Mammary epithelial cell (primary cell): ENCODE results near the gene GBX1.

Source experiments
- EZH2 ChIP-seq: IDR thresholded peaks from 2 replicates; pipeline ENCODE4 v1.6.1; 2012; ENCODE audit warnings: low read length, inconsistent platforms, borderline replicate concordance
- TF ChIP-seq, protein P1 (sequence below), 2 donors: IDR thresholded peaks in 1 of 2; conservative IDR thresholded peaks in 1 of 2; 2 replicates each; pipeline ENCODE4 v1.5.1; 2011 to 2012; ENCODE audit warnings: inconsistent platforms in 2 of 2, low read length in 2 of 2, mild to moderate bottlenecking in 2 of 2, control low read depth in 1 of 2, low read depth in 1 of 2; ENCODE audit not compliant: insufficient read depth in 1 of 2; ENCODE audit errors: extremely low read depth in 1 of 2

DNA sequence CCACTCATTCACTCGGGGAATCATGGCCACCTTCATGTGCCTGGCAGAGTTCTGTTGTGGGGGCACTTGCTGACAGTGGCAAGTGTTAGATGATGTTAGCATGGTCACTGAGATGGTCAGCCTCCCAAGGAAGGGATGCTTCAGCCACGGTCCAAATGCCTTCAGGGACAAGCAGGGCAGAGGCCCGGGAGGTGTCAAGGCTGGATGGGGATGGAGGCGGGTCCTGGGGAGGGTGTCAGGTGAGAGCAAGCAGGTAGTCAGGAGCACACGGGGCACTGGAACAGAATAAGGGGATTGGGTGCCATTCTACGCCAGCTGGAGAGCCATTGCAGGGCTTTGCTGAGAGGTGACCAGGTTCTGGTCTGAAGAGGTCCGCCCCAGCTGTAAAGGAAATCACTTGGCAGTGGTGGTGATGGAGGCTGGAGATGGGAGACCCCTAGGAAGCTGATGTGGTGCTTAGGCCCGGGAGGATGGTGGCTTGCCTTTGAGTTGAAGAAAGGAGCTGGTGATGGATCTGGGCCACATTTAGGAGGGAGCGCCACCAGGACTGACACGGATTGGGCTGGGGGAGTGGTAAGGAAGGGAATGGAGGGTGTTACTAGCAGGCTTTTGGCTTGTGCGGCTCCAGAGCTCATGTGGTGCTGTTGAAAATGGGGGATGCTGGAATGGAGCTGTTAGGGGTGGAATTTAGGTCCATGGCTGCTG, 57.1 kb downstream of the GBX1 start:
- no peak for TF ChIP-seq EZH2
- TF ChIP-seq, protein P1, sequence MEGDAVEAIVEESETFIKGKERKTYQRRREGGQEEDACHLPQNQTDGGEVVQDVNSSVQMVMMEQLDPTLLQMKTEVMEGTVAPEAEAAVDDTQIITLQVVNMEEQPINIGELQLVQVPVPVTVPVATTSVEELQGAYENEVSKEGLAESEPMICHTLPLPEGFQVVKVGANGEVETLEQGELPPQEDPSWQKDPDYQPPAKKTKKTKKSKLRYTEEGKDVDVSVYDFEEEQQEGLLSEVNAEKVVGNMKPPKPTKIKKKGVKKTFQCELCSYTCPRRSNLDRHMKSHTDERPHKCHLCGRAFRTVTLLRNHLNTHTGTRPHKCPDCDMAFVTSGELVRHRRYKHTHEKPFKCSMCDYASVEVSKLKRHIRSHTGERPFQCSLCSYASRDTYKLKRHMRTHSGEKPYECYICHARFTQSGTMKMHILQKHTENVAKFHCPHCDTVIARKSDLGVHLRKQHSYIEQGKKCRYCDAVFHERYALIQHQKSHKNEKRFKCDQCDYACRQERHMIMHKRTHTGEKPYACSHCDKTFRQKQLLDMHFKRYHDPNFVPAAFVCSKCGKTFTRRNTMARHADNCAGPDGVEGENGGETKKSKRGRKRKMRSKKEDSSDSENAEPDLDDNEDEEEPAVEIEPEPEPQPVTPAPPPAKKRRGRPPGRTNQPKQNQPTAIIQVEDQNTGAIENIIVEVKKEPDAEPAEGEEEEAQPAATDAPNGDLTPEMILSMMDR (conservative IDR thresholded peaks at IDR 0.05 in 1 of 2, IDR thresholded peaks at IDR 0.05 in 1 of 2; ENCODE audit: extremely low read depth in 1 of 2, insufficient read depth in 1 of 2, low read depth in 1 of 2, low read length in 2 of 2) = no peak
